SK-N-SH (cell line): ENCODE results near the gene INSYN1. TPM values are rescaled to one million over a fixed set of nuclear protein-coding genes. Genes with fewer than 3 reads are reported as not detected.

ENCODE experiments used
- CTCF ChIA-PET: fragments of 300-600, 350-600 bp; formaldehyde crosslinking; extraction: SDS; loops from one replicate; lab custom pipeline; 2021; lab: Yijun Ruan, JAX
- POLR2A ChIA-PET: fragments of 350-600 bp; sonication (Branson Sonifier 250); formaldehyde crosslinking; extraction: SDS; loops from one replicate; lab custom pipeline; 2020; ENCODE audit warnings: antibody characterized with exemption, inconsistent platforms; lab: Yijun Ruan, JAX
- DNase-seq: peaks from one replicate; pipeline ENCODE4 v3.0.0; 2012
- H2AFZ ChIP-seq: fragments of 200-600 bp; sonication (generic); 2 replicates; pipeline ENCODE4 v1.8.1; 2016; ENCODE audit warnings: antibody characterized with exemption, mild to moderate bottlenecking, low read depth
- H3F3A ChIP-seq: fragments of 200-600 bp; sonication (generic); replicated peaks from 2 replicates; pipeline ENCODE3; 2016; ENCODE audit warnings: antibody characterized with exemption, mild to moderate bottlenecking; ENCODE audit not compliant: insufficient read depth
- H3K27ac ChIP-seq, 2 experiments: fragments of 200-500 bp in 1 of 2; fragments of 200-600 bp in 1 of 2; sonication (Bioruptor generic) in 1 of 2; sonication (generic), shearing (Covaris generic) in 1 of 2; 2 replicates each; pipeline versions ENCODE4 v1.5.1 to v1.6.1; 2014 to 2016; ENCODE audit warnings: low read depth in 2 of 2, inconsistent platforms in 1 of 2, low read length in 1 of 2, mild to moderate bottlenecking in 1 of 2, mixed read lengths in 1 of 2
- H3K27me3 ChIP-seq: fragments of 200-600 bp; sonication (generic), shearing (Covaris generic); 2 replicates; pipeline ENCODE4 v1.6.1; 2016; ENCODE audit warnings: mixed run types; ENCODE audit not compliant: insufficient read depth
- H3K36me3 ChIP-seq, 2 experiments: fragments of 200-500 bp in 1 of 2; fragments of 200-600 bp in 1 of 2; sonication (Bioruptor generic) in 1 of 2; sonication (generic) in 1 of 2; replicated peaks in 1 of 2; 2 replicates each; pipeline versions ENCODE3 to v1.5.1; 2014 to 2016; ENCODE audit warnings: low read length in 1 of 2, mild to moderate bottlenecking in 1 of 2; ENCODE audit not compliant: insufficient read depth in 2 of 2, control insufficient read depth in 1 of 2
- H3K4me1 ChIP-seq, 2 experiments: fragments of 200-500 bp in 1 of 2; fragments of 200-600 bp in 1 of 2; sonication (Bioruptor generic) in 1 of 2; sonication (generic), shearing (Covaris generic) in 1 of 2; 2 replicates each; pipeline versions ENCODE4 v1.5.1 to v1.6.1; 2014 to 2016; ENCODE audit warnings: low read depth in 1 of 2, low read length in 1 of 2, mixed run types in 1 of 2; ENCODE audit not compliant: insufficient read depth in 2 of 2, control insufficient read depth in 1 of 2
- H3K4me2 ChIP-seq: fragments of 200-600 bp; sonication (generic), shearing (Covaris generic); 2 replicates; pipeline ENCODE4 v1.6.1; 2017; ENCODE audit warnings: mixed run types
- H3K4me3 ChIP-seq, 2 experiments: fragments of 200-500 bp in 1 of 2; fragments of 200-600 bp in 1 of 2; sonication (Bioruptor generic) in 1 of 2; sonication (generic), shearing (Covaris generic) in 1 of 2; 2 replicates each; pipeline versions ENCODE4 v1.5.1 to v1.8.1; 2014 to 2016; ENCODE audit warnings: low read depth in 2 of 2, inconsistent platforms in 1 of 2, low read length in 1 of 2, mild to moderate bottlenecking in 1 of 2, mixed read lengths in 1 of 2, moderate library complexity in 1 of 2
- H3K79me2 ChIP-seq: fragments of 200-600 bp; sonication (generic); 2 replicates; pipeline ENCODE4 v1.8.1; 2017; ENCODE audit warnings: mild to moderate bottlenecking; ENCODE audit not compliant: insufficient read depth
- H3K9ac ChIP-seq: fragments of 200-600 bp; sonication (generic); 2 replicates; pipeline ENCODE4 v1.6.1; 2017; ENCODE audit warnings: mixed run types
- H3K9me2 ChIP-seq: fragments of 200-600 bp; sonication (generic); 2 replicates; pipeline ENCODE4 v1.6.1; 2017; ENCODE audit warnings: mixed run types
- H3K9me3 ChIP-seq: fragments of 200-600 bp; sonication (generic); 2 replicates; pipeline ENCODE4 v1.6.1; 2017; ENCODE audit warnings: mixed run types, mild to moderate bottlenecking, moderate library complexity
- H4K20me1 ChIP-seq: fragments of 200-600 bp; sonication (generic); 2 replicates; pipeline ENCODE4 v1.6.1; 2017; ENCODE audit warnings: mild to moderate bottlenecking, mixed run types; ENCODE audit not compliant: insufficient read depth
- CTCF ChIP-seq: fragments of 200-600 bp; sonication (generic); IDR thresholded peaks from 2 replicates; pipeline ENCODE4 v1.6.1; 2017; ENCODE audit warnings: antibody characterized with exemption, mild to moderate bottlenecking, moderate library complexity
- MAX ChIP-seq: IDR thresholded peaks from 2 replicates; pipeline ENCODE4 v1.4.0; 2012; ENCODE audit warnings: low read depth
- MEF2A ChIP-seq: IDR thresholded peaks from 2 replicates; pipeline ENCODE4 v1.4.0; 2012; ENCODE audit warnings: low read depth, borderline replicate concordance
- RAD21 ChIP-seq: IDR thresholded peaks from 2 replicates; pipeline ENCODE4 v1.6.1; 2012; ENCODE audit warnings: mild to moderate bottlenecking, low read length
- RCOR1 ChIP-seq: fragments of 150-350 bp; IDR thresholded peaks from 2 replicates; pipeline ENCODE4 v1.6.1; 2017; ENCODE audit warnings: antibody characterized with exemption, low read length
- REST ChIP-seq: IDR thresholded peaks from 2 replicates; pipeline ENCODE4 v1.6.1; 2012; ENCODE audit warnings: mild to moderate bottlenecking, low read depth, low read length, moderate library complexity
- RXRA ChIP-seq: IDR thresholded peaks from 2 replicates; pipeline ENCODE4 v1.4.0; 2012; ENCODE audit warnings: low read depth, mild to moderate bottlenecking, borderline replicate concordance
- TAF1 ChIP-seq: IDR thresholded peaks from 2 replicates; pipeline ENCODE4 v1.6.1; 2012; ENCODE audit warnings: low read depth, mild to moderate bottlenecking, low read length, moderate library complexity, borderline replicate concordance
- TCF12 ChIP-seq: IDR thresholded peaks from 2 replicates; pipeline ENCODE4 v1.4.0; 2012
- ZBTB33 ChIP-seq: IDR thresholded peaks from 2 replicates; pipeline ENCODE4 v1.4.0; 2012; ENCODE audit warnings: low read depth, borderline replicate concordance
- WGBS: methylation state at CpG from one replicate; pipeline ENCODE4 v1.1.6; 2017; ENCODE audit warnings: low lambda C conversion rate; 5-methylcytosine and 5-hydroxymethylcytosine counted together
- polyA plus RNA-seq, 3 experiments: library from polyadenylated mRNA; depleted of rRNA; stranded (reverse); fragments of >200 nt; gene quantifications; 2 replicates each; pipeline ENCODE4 v1.2.3, GENCODE V29; 2012

Gene INSYN1
- polyA plus RNA-seq, 1 of the 3 experiments (the other 2 are of a cell fraction) = 3.7 TPM

- POLR2A ChIA-PET = no interaction called here
- no peak overlapping the region for H3K9ac ChIP-seq
- CTCF ChIA-PET = interaction anchor here (0.6 to 2.7 kb wide), 9 partner anchors 9 to 408 kb away, joined by 3 to 18 read pairs (median 3); no protein-coding TSS in a partner anchor
- H3K4me1 ChIP-seq = peaks cover 23 to 39% of the 10 kb centered on the region in 2 experiments; a peak in 3 of 4 replicates
- no peaks in the 10 kb centered on the region for H3K9me2 ChIP-seq
- peaks cover 99% of the 10 kb centered on the region for H4K20me1 ChIP-seq
- H3K4me2 ChIP-seq = 0 out of 2 replicates have a peak overlapping the region, but pooled peaks have one; percentile 17
- no peak overlapping the region for H3K27ac ChIP-seq
- H3F3A ChIP-seq = peaks cover 14% of the 10 kb centered on the region
- peaks cover 3 to 9% of the 10 kb centered on the region in 2 experiments for H3K36me3 ChIP-seq
- no peak overlapping the region for H3K4me3 ChIP-seq
- peak; percentile 24 for TF ChIP-seq RAD21
- TF ChIP-seq RXRA = no peak
- peaks cover 100% of the 10 kb centered on the region for H3K79me2 ChIP-seq
- H3K9me3 ChIP-seq = no peaks in the 10 kb centered on the region
- DNase-seq = no peak
- no peaks in the 10 kb centered on the region for H3K27me3 ChIP-seq
- WGBS = 86% methylated on average over 6 of the region's 6 CpGs
- H2AFZ ChIP-seq = no peak overlapping the region
Observed at GRCh38 chr15:73691396-73691795, 61.8 kb downstream of the INSYN1 start.

- Histone ChIP-seq H3K36me3 (peaks cover 3 to 9% of the 10 kb centered on the region in 2 experiments), H3K9me3 (no peaks in the 10 kb centered on the region), H3F3A (peaks cover 27% of the 10 kb centered on the region), H2AFZ (no peak overlapping the region), H3K4me2 (peak overlapping the region; percentile 97), H3K9ac (no peak overlapping the region; the same call in 1 of the 2 replicates), H3K4me3 (no peak overlapping the region), H3K9me2 (no peaks in the 10 kb centered on the region), H4K20me1 (peaks cover 78% of the 10 kb centered on the region), H3K4me1 (peaks cover 35 to 46% of the 10 kb centered on the region in 2 experiments; a peak in 3 of 4 replicates), H3K79me2 (peaks cover 90% of the 10 kb centered on the region), H3K27ac (peak overlapping the region; percentile 11 to 84; a peak in 2 of 4 replicates), H3K27me3 (no peaks in the 10 kb centered on the region)
- peak; percentile 42 for DNase-seq
- 78% methylated on average over 6 of the region's 6 CpGs for WGBS
- TF ChIP-seq MAX (no peak), TCF12 (0 out of 2 replicates have a peak, but pooled peaks have one; percentile 5)
- POLR2A ChIA-PET = no interaction called here
- CTCF ChIA-PET = interaction anchor here (1.0 to 15.1 kb wide), 6 partner anchors 11 to 128 kb away, joined by 3 to 418 read pairs (median 9); partner anchors contain the start of gene INSYN1
Observed at GRCh38 chr15:73688455-73688854, 64.7 kb downstream of the INSYN1 start.

GRCh38 chr15:73687351-73687750 is 65.8 kb downstream of the INSYN1 start:
- Histone ChIP-seq H4K20me1 (peaks cover 67% of the 10 kb centered on the region), H2AFZ (no peak overlapping the region), H3K79me2 (peaks cover 79% of the 10 kb centered on the region), H3K9me2 (no peaks in the 10 kb centered on the region), H3K27me3 (no peaks in the 10 kb centered on the region), H3F3A (peaks cover 30% of the 10 kb centered on the region), H3K4me3 (no peak overlapping the region), H3K9me3 (no peaks in the 10 kb centered on the region), H3K36me3 (peaks cover 3% of the 10 kb centered on the region in 2 experiments), H3K4me2 (peak overlapping the region; percentile 97), H3K9ac (no peak overlapping the region), H3K4me1 (peaks cover 38 to 48% of the 10 kb centered on the region in 2 experiments; a peak in 3 of 4 replicates), H3K27ac (peak overlapping the region in 1 of 2 experiments; percentile 84; a peak in 2 of 4 replicates)
- WGBS = 100% methylated on average over 1 of the region's 2 CpGs
- TF ChIP-seq CTCF (no peak), MEF2A (no peak), TCF12 (no peak), RCOR1 (no peak), REST (no peak), RAD21 (no peak), TAF1 (no peak), ZBTB33 (no peak)
- ChIA-PET POLR2A (interaction anchor here (0.6 kb wide), 1 partner anchor 130 kb away, joined by 4 read pairs; no protein-coding TSS in a partner anchor), CTCF (interaction anchor here (1.1 to 15.1 kb wide), 6 partner anchors 10 to 127 kb away, joined by 3 to 418 read pairs (median 12); no protein-coding TSS in a partner anchor)
- DNase-seq = no peak
